Pulmonary artery endothelial cell (primary cell): ENCODE data around the gene MAG. TPM values are rescaled to one million over a fixed set of nuclear protein-coding genes. Genes with fewer than 3 reads are reported as not detected.
"Not testable (repeated sequence)": the region's sequence is repeated elsewhere in the genome, so short reads cannot be mapped to it uniquely, and the experiment has no call there.

ENCODE experiments used
- DNase-seq: peaks from one replicate; pipeline ENCODE4 v3.0.0-alpha.2; 2011; ENCODE audit warnings: low read depth, low spot score
- total RNA-seq: library from RNA; depleted of rRNA; stranded (reverse); fragments of >200 nt; gene quantifications from 2 replicates; pipeline ENCODE4 v1.2.3, GENCODE V29; 2014

Gene MAG
- total RNA-seq, 1 donor from 2014 or later, result not detected

GRCh38 chr19:35279985-35280821 lies 11.8 kb upstream of the MAG start:
- DNase-seq, result no peak

DNA sequence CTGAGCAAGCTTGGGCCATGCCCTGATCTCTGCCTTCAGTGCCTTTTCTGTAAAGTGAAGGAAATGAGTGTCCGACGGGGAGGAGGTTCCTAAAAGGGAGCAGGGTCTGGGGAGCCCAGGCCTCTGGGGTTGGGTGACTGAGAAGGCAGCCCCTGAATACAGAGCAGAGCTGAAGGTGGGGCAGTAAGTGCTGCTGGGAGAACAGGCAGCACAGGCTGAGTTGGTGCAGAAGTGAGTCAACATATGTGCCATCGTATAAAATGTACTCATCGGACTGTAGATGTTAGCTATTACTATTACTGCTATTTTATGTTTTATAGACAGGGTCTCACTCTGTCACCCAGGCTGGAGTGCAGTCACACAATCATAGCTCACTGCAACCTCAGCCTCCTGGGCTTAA lies 10.7 kb upstream of the MAG start:
- DNase-seq, result no peak

DNA sequence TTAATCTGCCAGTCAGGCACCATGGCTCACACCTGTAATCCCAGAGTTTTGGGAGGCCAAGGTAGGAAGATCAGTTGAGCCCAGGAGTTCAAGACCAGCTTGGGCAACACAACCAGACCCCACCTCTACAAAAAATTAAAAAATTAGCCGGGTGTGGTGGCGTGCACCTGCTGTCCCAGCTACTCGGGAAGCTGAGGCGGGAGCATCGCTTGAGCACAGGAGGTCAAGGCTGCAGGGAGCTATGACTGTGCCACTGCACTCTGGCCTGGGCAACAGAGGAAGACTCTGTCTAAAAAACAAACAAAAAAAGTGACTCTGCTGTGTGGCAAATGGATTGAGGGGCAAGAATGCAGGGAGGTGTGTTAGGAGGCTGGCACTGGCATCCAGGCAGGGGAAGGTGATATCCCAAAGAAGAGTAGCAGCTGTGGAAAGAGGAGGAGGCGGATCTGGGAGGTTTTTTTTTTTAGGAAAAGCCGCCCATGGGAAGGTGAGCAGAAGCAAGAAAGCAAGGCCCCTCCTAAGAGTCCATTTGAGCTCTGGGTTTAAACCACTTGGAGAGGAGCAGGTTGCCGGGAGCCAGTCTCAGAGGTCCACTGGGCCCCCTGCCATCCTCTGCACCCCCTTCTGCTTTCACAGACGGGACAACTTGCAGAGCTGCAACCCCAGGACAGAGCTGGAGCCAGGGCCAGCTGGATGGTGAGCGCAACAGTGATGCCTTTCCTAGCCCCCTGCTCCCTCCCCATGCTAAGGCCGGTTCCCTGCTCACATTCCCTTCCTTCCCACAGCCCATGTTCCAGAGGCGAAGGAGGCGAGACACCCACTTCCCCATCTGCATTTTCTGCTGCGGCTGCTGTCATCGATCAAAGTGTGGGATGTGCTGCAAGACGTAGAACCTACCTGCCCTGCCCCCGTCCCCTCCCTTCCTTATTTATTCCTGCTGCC lies 7.5 kb upstream of the MAG start:
- no peak for DNase-seq

GRCh38 chr19:35285095-35285449 lies 6.9 kb upstream of the MAG start:
- DNase-seq, result no peak

GRCh38 chr19:35285465-35285864 lies 6.5 kb upstream of the MAG start:
- not testable (repeated sequence) for DNase-seq

DNA sequence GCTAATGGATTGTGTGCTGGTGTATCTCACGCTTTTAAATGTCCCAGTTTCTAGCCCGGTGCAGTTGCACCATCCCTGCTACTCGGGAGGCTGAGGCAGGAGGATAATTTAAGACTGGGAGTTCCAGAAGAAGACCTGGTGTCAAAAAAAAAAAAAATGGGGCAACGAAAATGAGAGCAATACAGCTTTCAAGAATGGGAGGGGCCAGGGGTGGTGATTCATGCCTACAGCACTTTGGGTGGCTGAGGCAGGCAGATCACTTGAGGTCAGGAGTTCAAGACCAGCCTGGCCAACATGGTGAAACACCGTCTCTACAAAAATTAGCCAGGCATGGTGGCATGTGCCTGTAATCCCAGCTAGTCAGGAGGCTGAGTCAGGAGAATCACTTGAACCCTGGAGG lies 5.9 kb upstream of the MAG start:
- DNase-seq, result not testable (repeated sequence)

GRCh38 chr19:35287713-35288112 lies 4.2 kb upstream of the MAG start:
- DNase-seq, result no peak

- no peak for DNase-seq
Observed at GRCh38 chr19:35288331-35288730, 3.6 kb upstream of the MAG start.

DNA sequence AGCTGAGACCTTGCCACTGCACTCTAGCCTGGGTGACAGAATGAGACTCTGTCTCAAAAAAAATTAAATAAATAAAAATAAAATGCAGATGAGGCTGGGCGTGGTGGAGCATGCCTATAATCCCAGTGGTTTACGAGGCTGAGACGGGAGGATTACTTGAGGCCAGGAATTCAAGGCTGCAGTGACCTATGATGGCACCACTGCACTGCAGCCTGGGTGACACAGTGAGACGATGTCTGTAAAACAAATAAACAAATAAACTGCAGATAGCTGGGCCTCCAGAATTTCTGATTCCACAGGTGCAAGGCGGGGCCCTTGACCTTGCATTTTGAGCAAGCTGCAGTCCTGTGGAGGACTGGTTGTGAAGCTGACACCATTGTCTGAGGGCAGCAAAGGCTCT lies 3.1 kb upstream of the MAG start:
- no peak for DNase-seq

GRCh38 chr19:35290381-35291127 lies 1.4 kb upstream of the MAG start:
- no peak for DNase-seq

GRCh38 chr19:35291259-35291658 lies 702 bp upstream of the MAG start:
- DNase-seq, result no peak

- DNase-seq, result no peak
Observed at GRCh38 chr19:35292421-35293362, 731 bp downstream of the MAG start.

DNA sequence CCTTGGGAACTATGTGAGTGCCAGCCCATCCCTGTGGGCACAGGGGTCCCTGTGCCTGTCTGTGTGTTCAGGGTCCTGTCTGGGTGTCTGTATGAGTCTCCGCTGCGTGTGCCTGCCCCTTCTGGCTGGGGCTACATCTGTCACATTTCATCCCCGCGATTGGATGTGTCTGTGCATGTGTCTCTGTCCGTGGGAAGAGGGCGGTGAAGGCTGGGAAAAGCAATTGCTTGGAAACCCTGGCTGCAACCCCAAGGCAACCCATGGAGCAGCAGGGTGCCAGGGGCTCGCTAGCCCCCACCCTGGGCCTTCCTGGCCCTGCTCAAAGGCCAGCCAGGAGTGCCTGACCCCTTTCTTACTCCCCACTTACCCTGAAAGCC lies 1.4 kb downstream of the MAG start:
- DNase-seq, result no peak

GRCh38 chr19:35293808-35294207 lies 1.8 kb downstream of the MAG start:
- no peak for DNase-seq

- no peak for DNase-seq
Observed at GRCh38 chr19:35294328-35294727, 2.4 kb downstream of the MAG start.

DNA sequence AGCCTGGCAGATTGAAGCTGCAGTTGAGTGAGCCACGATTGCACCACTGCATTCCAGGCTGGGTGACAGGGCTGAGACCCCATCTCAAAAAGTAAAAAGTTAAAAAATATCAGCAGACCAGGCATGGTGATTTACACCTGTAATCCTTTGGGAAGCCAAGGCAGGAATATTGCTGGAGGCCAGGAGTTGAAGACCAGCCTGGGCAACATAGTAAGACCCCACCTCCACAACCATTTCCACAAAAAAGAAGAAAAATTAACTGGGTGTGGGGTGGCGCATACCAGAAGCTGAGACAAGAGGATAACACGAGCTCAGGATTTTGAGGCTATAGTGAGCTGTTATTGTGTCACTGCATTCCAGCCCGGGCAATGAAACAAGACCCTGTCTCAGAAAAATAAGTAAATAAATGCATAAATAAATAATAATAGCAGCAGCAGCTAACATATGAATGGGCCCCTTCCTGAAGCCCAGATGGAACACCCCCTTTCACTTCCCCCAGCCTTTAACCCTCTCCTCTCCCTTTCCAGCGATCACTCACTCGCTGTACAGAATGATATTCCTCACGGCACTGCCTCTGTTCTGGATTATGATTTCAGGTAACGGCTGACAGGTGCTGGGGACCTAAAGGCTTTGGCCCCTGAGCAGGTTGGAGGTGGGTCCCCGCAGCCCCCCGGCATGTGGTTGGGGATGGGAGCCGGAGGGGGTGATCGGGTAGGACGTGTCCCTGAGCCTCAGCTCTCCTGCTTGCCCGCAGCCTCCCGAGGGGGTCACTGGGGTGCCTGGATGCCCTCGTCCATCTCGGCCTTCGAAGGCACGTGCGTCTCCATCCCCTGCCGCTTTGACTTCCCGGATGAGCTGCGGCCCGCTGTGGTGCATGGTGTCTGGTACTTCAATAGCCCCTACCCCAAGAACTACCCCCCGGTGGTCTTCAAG lies 3.2 kb downstream of the MAG start:
- DNase-seq, result no peak

DNA sequence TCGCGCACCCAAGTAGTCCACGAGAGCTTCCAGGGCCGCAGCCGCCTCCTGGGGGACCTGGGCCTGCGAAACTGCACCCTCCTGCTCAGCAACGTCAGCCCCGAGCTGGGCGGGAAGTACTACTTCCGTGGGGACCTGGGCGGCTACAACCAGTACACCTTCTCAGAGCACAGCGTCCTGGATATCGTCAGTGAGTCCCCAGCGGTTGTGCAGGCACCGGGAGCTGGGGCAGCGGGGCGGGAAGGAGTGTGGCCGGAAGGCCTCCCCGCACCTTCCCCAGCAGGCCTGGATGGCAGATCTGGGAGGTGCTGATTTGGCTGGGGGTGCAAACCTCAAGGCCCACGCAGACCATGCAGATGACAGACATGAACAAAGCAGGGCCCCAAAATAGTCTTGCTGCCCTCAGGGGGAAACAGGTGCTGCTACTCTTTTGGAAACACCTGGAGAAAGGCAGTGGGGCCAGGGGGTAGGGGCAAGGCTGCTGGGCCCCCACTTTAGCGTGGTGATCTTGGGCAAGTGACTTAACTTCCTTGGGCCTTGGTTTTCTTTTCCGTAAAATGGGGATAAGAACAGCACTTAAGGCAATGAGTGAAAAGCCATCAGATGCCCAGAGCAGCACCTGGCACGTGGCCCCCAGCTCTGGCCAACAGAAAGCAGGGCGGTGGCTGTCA lies 4.0 kb downstream of the MAG start:
- no peak for DNase-seq

- no peak for DNase-seq
Observed at GRCh38 chr19:35296644-35297514, 4.9 kb downstream of the MAG start.
